ENCODE results near the gene RDX.

- TF ChIP-seq CTCF (IDR thresholded peaks at IDR 0.05; ENCODE audit: control extremely low read depth in 1 of 3, insufficient read depth in 1 of 3, low read depth in 1 of 3, low read length in 3 of 3) (no peak), TBP (IDR thresholded peaks at IDR 0.05; ENCODE audit: low read depth, low read length) (no peak), MAX (IDR thresholded peaks at IDR 0.05) (no peak), POLR2A (IDR thresholded peaks at IDR 0.05; ENCODE audit: control extremely low read depth in 1 of 2, low read depth in 2 of 2, low read length in 2 of 2) (no peak)
These were observed 44.6 kb downstream of the RDX start for GRCh38 chr11:110251836-110252235.

Measured in H1 (cell line).